ENCODE measurements around the gene ATG10.

ATG10 gene

GRCh38 chr5:82301190-82301589 is 329.4 kb downstream of the ATG10 start:
- Mint-ChIP-seq H3K4me1 (no peaks in the 10 kb centered on the region), H3K9me3 (no peaks in the 10 kb centered on the region), H3K27me3 (ENCODE audit: low read depth) (no peaks in the 10 kb centered on the region), H3K27ac (no peak overlapping the region), H3K36me3 (ENCODE audit: low read depth) (no peaks in the 10 kb centered on the region), H3K4me3 (no peak overlapping the region)
- no peak for TF ChIP-seq CTCF (IDR thresholded peaks at IDR 0.05; ENCODE audit: unreplicated experiment in 3 of 3)
